ENCODE results near the gene CLCN6. TPM values are rescaled to one million over a fixed set of nuclear protein-coding genes. Genes with fewer than 3 reads are reported as not detected.

Gene CLCN6
- total RNA-seq, 3 donors from 2014 or later = 14.6 to 21.1 (median 16.7) TPM

DNA sequence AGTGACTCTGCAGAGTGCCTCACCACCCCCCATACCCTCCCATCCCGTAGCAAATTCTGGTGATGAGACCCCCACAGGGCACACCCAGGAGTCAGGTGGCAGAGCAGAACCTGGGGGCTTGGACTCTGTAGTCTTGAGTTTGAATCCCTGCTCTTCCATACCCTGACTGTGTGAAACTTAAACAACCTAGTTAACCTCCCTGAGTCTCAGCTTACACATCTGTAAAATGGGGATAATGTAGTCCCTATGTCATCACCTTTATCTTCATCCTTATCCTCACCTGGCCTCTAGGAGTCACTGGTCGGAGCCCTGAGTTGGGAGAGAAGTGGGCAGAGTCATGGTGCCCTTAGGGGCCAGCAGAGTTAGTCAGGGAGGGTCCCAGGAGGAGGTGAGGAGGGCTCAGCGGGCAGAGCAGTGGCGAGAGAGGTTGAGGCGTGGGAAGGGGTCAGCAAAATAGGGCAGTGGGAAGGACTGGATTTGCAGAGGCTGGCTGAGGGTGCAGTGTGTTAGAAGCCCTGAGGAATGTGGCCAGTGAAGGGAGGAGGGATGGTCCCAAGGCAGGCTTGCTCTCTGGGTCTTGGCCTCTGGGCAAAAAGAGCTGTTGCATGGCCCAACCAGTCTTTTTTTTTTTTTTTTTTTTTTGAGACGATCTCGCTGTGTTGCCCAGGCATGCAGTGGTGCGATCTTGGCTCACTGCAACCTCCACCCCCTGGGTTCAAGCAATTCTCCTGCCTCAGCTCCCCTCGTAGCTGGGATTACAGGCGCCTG, 25.4 kb upstream of the CLCN6 start:
- DNase-seq (ENCODE audit: low spot score in 2 of 2) = no peak
- no peaks in the 10 kb centered on the region for H3K27me3 ChIP-seq
- H3K4me3 ChIP-seq = no peak overlapping the region
- intact Hi-C loops (cut with DNase I; ENCODE audit: low total_unique reads) = no loop called here
- TF ChIP-seq POLR2A (IDR thresholded peaks at IDR 0.05) (no peak), POLR2AphosphoS5 (IDR thresholded peaks at IDR 0.05) (no peak)
- TF ChIP-seq, protein P1, sequence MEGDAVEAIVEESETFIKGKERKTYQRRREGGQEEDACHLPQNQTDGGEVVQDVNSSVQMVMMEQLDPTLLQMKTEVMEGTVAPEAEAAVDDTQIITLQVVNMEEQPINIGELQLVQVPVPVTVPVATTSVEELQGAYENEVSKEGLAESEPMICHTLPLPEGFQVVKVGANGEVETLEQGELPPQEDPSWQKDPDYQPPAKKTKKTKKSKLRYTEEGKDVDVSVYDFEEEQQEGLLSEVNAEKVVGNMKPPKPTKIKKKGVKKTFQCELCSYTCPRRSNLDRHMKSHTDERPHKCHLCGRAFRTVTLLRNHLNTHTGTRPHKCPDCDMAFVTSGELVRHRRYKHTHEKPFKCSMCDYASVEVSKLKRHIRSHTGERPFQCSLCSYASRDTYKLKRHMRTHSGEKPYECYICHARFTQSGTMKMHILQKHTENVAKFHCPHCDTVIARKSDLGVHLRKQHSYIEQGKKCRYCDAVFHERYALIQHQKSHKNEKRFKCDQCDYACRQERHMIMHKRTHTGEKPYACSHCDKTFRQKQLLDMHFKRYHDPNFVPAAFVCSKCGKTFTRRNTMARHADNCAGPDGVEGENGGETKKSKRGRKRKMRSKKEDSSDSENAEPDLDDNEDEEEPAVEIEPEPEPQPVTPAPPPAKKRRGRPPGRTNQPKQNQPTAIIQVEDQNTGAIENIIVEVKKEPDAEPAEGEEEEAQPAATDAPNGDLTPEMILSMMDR (IDR thresholded peaks at IDR 0.05) = no peak
- no peaks in the 10 kb centered on the region for H3K36me3 ChIP-seq
- no peak overlapping the region for H3K27ac ChIP-seq
- no peaks in the 10 kb centered on the region for H3K9me3 ChIP-seq
- peaks cover 0 to 10% of the 10 kb centered on the region in 2 donors for H3K4me1 ChIP-seq

DNA sequence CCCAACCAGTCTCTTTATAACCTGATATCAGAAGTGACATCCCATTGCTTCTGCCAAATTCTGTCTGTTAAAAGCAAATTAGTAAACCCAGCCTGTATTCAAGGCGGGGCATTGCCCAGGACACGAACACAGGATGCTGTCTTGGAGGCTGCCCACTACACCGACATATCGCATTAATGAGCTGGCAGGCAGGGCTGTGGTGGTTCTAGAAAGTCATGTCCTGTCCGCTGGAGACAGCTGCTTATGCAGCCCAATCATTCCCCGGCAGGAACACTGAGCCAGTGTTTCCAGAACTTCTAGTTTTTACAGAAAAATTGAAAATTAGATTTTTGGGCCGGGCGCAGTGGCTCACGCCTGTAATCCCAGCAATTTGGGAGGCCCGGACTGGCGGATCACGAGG, 24.7 kb upstream of the CLCN6 start:
- intact Hi-C loops (cut with DNase I; ENCODE audit: low total_unique reads) = no loop called here
- Histone ChIP-seq H3K36me3 (no peaks in the 10 kb centered on the region), H3K27me3 (no peaks in the 10 kb centered on the region), H3K4me1 (peaks cover 0 to 10% of the 10 kb centered on the region in 2 donors), H3K27ac (no peak overlapping the region), H3K9me3 (no peaks in the 10 kb centered on the region), H3K4me3 (no peak overlapping the region)
- TF ChIP-seq POLR2A (IDR thresholded peaks at IDR 0.05) = no peak
- no peak for TF ChIP-seq POLR2AphosphoS5 (IDR thresholded peaks at IDR 0.05)
- TF ChIP-seq, protein P1 (IDR thresholded peaks at IDR 0.05) = no peak
- DNase-seq (ENCODE audit: low spot score in 2 of 2) = no peak

DNA sequence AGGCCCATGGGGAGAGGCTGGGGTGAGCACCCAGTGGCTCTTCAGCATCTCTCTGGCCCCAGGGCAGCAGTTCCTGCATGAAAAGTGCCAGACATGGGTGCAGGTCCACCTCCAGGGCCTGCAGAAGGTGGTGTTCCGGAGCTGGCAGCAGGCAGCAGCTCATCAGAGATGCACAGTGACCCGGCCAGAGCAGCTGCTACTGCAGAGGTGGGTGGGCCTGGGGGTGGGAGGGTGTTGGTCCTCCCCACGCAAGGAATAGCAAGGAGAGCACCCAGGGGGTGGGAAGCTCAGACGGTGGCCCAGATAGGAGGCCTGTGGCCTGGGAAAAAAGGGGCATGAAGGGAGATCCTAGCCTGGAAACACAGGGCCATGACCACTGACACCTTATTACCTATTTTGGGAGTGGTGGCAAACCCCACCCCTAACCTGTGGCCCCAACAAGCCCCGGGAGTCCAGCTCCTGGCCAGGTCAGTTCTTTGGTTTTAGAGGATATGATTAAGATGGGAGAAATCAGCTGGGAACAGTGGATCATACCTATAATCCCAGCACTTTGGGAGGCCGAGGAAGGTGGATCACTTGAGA, 23.8 kb upstream of the CLCN6 start:
- DNase-seq (ENCODE audit: low spot score in 2 of 2) = no peak
- Histone ChIP-seq H3K4me3 (no peak overlapping the region), H3K27ac (no peak overlapping the region), H3K27me3 (no peaks in the 10 kb centered on the region), H3K4me1 (peaks cover 0 to 10% of the 10 kb centered on the region in 2 donors), H3K36me3 (no peaks in the 10 kb centered on the region), H3K9me3 (no peaks in the 10 kb centered on the region)
- TF ChIP-seq POLR2A (IDR thresholded peaks at IDR 0.05) (no peak), POLR2AphosphoS5 (IDR thresholded peaks at IDR 0.05) (no peak)
- TF ChIP-seq, protein P1 (IDR thresholded peaks at IDR 0.05) = no peak
- intact Hi-C loops (cut with DNase I; ENCODE audit: low total_unique reads) = no loop called here

DNA sequence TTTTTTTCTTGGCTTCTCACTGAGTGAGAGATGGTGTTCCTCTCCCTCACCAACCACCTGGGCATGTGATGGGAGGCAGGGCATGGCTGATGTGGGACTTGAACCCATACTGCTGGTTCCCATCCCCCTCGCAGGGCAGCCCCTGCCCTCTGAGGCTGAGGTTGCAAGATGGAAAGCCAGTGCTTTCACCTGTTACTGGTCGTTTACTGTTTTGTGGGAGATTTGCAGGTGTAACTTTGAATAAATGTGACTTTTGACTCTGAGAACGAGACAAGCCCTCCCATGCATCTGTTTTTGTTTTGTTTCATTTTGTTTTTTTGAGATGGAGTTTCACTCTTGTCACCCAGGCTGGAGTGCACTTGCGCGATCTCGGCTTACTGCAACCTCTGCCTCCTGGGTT, 22.4 kb upstream of the CLCN6 start:
- H3K4me1 ChIP-seq = peaks cover 0 to 18% of the 10 kb centered on the region in 2 donors
- intact Hi-C loops (cut with DNase I; ENCODE audit: low total_unique reads) = no loop called here
- H3K27ac ChIP-seq = no peak overlapping the region
- no peaks in the 10 kb centered on the region for H3K36me3 ChIP-seq
- no peak for DNase-seq (ENCODE audit: low spot score in 2 of 2)
- no peak overlapping the region for H3K4me3 ChIP-seq
- H3K27me3 ChIP-seq = no peaks in the 10 kb centered on the region
- TF ChIP-seq POLR2AphosphoS5 (IDR thresholded peaks at IDR 0.05) (no peak), POLR2A (IDR thresholded peaks at IDR 0.05) (no peak)
- TF ChIP-seq, protein P1 (IDR thresholded peaks at IDR 0.05) = no peak
- H3K9me3 ChIP-seq = no peaks in the 10 kb centered on the region
